CD4-positive, alpha-beta memory T cell (primary cell): ENCODE results near the gene PLXNA2. TPM values are rescaled to one million over a fixed set of nuclear protein-coding genes. Genes with fewer than 3 reads are reported as not detected.

Experiments used
- CTCF ChIA-PET: fragments of 350-600 bp; sonication (Branson Sonifier 250); formaldehyde crosslinking; loops from one replicate; lab custom pipeline; 2021; ENCODE audit warnings: inconsistent platforms; ENCODE audit not compliant: partially characterized antibody; lab: Charles Lee
- POLR2A ChIA-PET: fragments of 350-600 bp; sonication (Branson Sonifier 250); formaldehyde crosslinking; loops from one replicate; lab custom pipeline; 2021; ENCODE audit not compliant: partially characterized antibody; lab: Charles Lee
- DNase-seq, 5 donors: peaks; one replicate each; pipeline versions ENCODE4 v3.0.0 to v3.0.0-alpha.2; 2020 to 2022; ENCODE audit warnings: mixed read lengths in 1 of 5
- H3K27ac ChIP-seq: one replicate; pipeline ENCODE4 v1.7.0; 2013; ENCODE audit warnings: low read depth, low read length
- H3K27me3 ChIP-seq: 2 replicates; pipeline ENCODE4 v1.7.0; 2013; ENCODE audit warnings: mild to moderate bottlenecking, low read length, moderate library complexity; ENCODE audit not compliant: insufficient read depth
- H3K36me3 ChIP-seq: 2 replicates; pipeline ENCODE4 v1.7.0; 2013; ENCODE audit warnings: mild to moderate bottlenecking, low read length, moderate library complexity; ENCODE audit not compliant: insufficient read depth
- H3K4me1 ChIP-seq: 2 replicates; pipeline ENCODE4 v1.7.0; 2013; ENCODE audit warnings: mild to moderate bottlenecking, low read length, moderate library complexity; ENCODE audit not compliant: insufficient read depth
- H3K4me3 ChIP-seq, 2 donors: one replicate each; pipeline ENCODE4 v1.7.0; 2013; ENCODE audit warnings: low read length in 2 of 2, mild to moderate bottlenecking in 1 of 2
- H3K9me3 ChIP-seq, 2 donors: one replicate each; pipeline ENCODE4 v1.7.0; 2013; ENCODE audit warnings: low read length in 2 of 2, control low read depth in 1 of 2; ENCODE audit not compliant: control insufficient read depth in 1 of 2
- H3K27ac Mint-ChIP-seq, 7 donors: one replicate each; pipeline ENCODE4 v1.8.0; 2020 to 2021; ENCODE audit warnings: mixed read lengths in 7 of 7, mild to moderate bottlenecking in 6 of 7, inconsistent platforms in 3 of 7, moderate library complexity in 3 of 7
- H3K27me3 Mint-ChIP-seq, 2 donors: one replicate each; pipeline ENCODE4 v1.8.0; 2020 to 2021; ENCODE audit warnings: mixed read lengths in 2 of 2
- H3K36me3 Mint-ChIP-seq, 2 donors: one replicate each; pipeline ENCODE4 v1.8.0; 2020 to 2021; ENCODE audit warnings: mixed read lengths in 2 of 2, inconsistent platforms in 1 of 2, mild to moderate bottlenecking in 1 of 2
- H3K4me1 Mint-ChIP-seq, 4 donors: one replicate each; pipeline ENCODE4 v1.8.0; 2020 to 2021; ENCODE audit warnings: mixed read lengths in 4 of 4, mild to moderate bottlenecking in 1 of 4
- H3K4me3 Mint-ChIP-seq, 8 donors: one replicate each; pipeline ENCODE4 v1.8.0; 2020 to 2021; ENCODE audit warnings: mixed read lengths in 8 of 8, mild to moderate bottlenecking in 7 of 8, moderate library complexity in 6 of 8, inconsistent platforms in 3 of 8
- H3K9me3 Mint-ChIP-seq, 8 donors: one replicate each; pipeline ENCODE4 v1.8.0; 2020 to 2021; ENCODE audit warnings: mixed read lengths in 8 of 8, mild to moderate bottlenecking in 5 of 8, inconsistent platforms in 3 of 8, moderate library complexity in 1 of 8
- intact Hi-C: fragments of 100-400 bp; cut with micrococcal nuclease; formaldehyde crosslinking; loops from one replicate; pipeline ENCODE4 v1.15.1; 2023
- polyA plus RNA-seq, 2 donors: library from polyadenylated mRNA; unstranded; fragments of 300-500 nt; fragmentation: Illumina TruSeq; gene quantifications; one replicate each; pipeline ENCODE4 v1.2.3, GENCODE V29; 2021
- total RNA-seq, 2 experiments: library from RNA; stranded (reverse); gene quantifications; one replicate each; pipeline ENCODE4 v1.2.3, GENCODE V29; 2021

Gene PLXNA2
- total and polyA plus RNA-seq, 4 experiments from 2014 or later: 0.10 to 4.0 (median 1.8) TPM

DNA sequence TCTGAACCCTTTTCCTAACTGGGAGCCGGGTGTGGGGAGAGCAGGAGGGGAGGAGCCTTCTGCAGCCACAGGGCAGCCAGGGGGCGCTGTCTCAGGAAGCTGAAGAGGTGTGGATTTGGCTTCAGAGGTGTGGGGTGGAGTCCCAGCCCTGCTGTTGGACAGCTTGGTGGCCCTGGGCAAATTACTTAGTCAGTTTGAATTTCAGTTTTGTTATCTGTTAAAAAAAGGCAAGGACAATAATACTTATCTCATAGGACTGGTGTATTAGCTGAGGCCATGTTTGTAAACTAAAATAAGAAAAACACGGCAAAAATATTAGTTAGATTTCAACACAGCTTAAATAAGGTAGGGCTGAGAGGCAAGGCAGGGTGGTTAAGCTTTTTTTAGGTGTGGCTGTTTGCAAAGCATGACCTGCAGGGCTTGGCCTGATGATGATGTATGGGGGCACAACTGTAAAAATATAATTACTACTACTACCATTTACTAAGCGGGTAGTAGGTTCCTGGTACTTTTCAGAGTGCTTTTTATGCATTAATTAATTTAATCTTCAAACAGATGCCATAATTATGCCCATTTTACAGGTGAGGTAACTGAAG lies 111.8 kb downstream of the PLXNA2 start:
- Mint-ChIP-seq H3K27ac (no peak overlapping the region), H3K4me1 (peaks cover 2 to 8% (median 6%) of the 10 kb centered on the region in 4 donors), H3K27me3 (peaks cover 8 to 22% of the 10 kb centered on the region in 2 donors), H3K36me3 (no peaks in the 10 kb centered on the region), H3K9me3 (no peaks in the 10 kb centered on the region), H3K4me3 (peak overlapping the region in 1 of 8 donors; percentile 27)
- H3K27me3 ChIP-seq: no peaks in the 10 kb centered on the region
- H3K27ac ChIP-seq: no peak overlapping the region
- H3K4me1 ChIP-seq: peaks cover 5% of the 10 kb centered on the region
- intact Hi-C loops: loop anchor here (1.0 kb wide), 1 partner anchor 113 kb away; no protein-coding TSS in a partner anchor
- H3K36me3 ChIP-seq: no peaks in the 10 kb centered on the region
- POLR2A ChIA-PET: interaction anchor here (1.5 kb wide), 1 partner anchor 112 kb away, joined by 11 read pairs; the partner anchor contains the start of gene PLXNA2
- no peaks in the 10 kb centered on the region for H3K9me3 ChIP-seq
- no peak overlapping the region for H3K4me3 ChIP-seq
- CTCF ChIA-PET: interaction anchor here (0.7 to 3.2 kb wide), 12 partner anchors 9 to 129 kb away, joined by 3 to 44 read pairs (median 4); partner anchors contain the start of gene PLXNA2
- peak in 4 of 5 donors; percentile 5 to 27 (median 20) for DNase-seq

DNA sequence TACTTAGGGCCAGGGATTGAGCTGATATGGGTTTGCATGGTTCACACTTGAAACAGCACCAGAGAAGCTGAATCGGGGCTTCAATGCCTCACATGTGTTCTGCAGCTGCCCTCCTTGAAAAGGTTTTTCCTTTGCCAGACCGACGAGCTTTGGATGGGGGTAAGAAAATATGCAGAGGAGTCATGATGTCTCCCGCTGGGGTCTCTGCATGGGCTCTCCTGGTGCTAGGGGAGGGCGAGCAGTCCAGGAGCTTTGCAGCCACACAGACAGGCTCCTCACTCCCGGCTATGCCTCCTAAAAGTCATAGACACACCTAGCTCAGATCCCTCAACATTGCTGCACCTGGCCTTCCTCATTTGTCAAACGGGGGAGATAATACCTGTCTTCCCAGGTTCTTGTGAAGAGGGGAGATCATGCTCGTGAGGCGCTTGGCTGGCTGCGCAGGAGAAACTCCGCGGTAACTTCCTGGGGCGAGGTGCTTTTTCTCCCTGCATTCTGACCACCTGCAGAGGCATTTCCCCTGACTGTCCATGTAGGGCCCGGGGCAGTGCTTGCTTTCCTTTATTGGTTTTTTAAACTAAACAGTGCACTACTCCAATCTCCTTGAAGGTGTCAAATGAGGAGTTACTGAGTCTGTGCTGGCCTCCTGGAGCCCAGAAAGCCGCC lies 112.4 kb downstream of the PLXNA2 start:
- POLR2A ChIA-PET: interaction anchor here (1.5 kb wide), 1 partner anchor 113 kb away, joined by 11 read pairs; the partner anchor contains the start of gene PLXNA2

GRCh38 chr1:208129487-208129886 lies 114.7 kb downstream of the PLXNA2 start:
- CTCF ChIA-PET: interaction anchor here (1.2 to 1.6 kb wide), 3 partner anchors 11 to 116 kb away, joined by 3 to 5 read pairs (median 5); no protein-coding TSS in a partner anchor
- no peak overlapping the region for H3K27ac ChIP-seq
- Mint-ChIP-seq H3K27ac (peak overlapping the region in 1 of 7 donors; percentile 54), H3K4me1 (peaks cover 2 to 8% (median 6%) of the 10 kb centered on the region in 4 donors), H3K9me3 (no peaks in the 10 kb centered on the region), H3K27me3 (peaks cover 10 to 22% of the 10 kb centered on the region in 2 donors), H3K4me3 (no peak overlapping the region), H3K36me3 (no peaks in the 10 kb centered on the region)
- POLR2A ChIA-PET: no interaction called here
- H3K4me3 ChIP-seq: no peak overlapping the region
- H3K27me3 ChIP-seq: no peaks in the 10 kb centered on the region
- no peaks in the 10 kb centered on the region for H3K36me3 ChIP-seq
- DNase-seq: no peak
- H3K4me1 ChIP-seq: peaks cover 5% of the 10 kb centered on the region
- intact Hi-C loops: no loop called here
- H3K9me3 ChIP-seq: no peaks in the 10 kb centered on the region

More for the DNA sequence above, 112.4 kb downstream of the PLXNA2 start:
- Histone ChIP-seq H3K36me3 (no peaks in the 10 kb centered on the region), H3K27ac (no peak overlapping the region), H3K27me3 (no peaks in the 10 kb centered on the region), H3K4me3 (no peak overlapping the region), H3K4me1 (peaks cover 5% of the 10 kb centered on the region), H3K9me3 (no peaks in the 10 kb centered on the region)
- Mint-ChIP-seq H3K4me1 (peaks cover 2 to 8% (median 6%) of the 10 kb centered on the region in 4 donors), H3K9me3 (no peaks in the 10 kb centered on the region), H3K36me3 (no peaks in the 10 kb centered on the region), H3K27ac (no peak overlapping the region), H3K27me3 (peaks cover 10 to 22% of the 10 kb centered on the region in 2 donors), H3K4me3 (peak overlapping the region in 1 of 8 donors; percentile 27)
- CTCF ChIA-PET: interaction anchor here (0.7 to 3.2 kb wide), 13 partner anchors 9 to 130 kb away, joined by 3 to 44 read pairs (median 3); partner anchors contain the start of gene PLXNA2
- DNase-seq: no peak
- intact Hi-C loops: loop anchor here (1.0 kb wide), 1 partner anchor 114 kb away; no protein-coding TSS in a partner anchor

DNA sequence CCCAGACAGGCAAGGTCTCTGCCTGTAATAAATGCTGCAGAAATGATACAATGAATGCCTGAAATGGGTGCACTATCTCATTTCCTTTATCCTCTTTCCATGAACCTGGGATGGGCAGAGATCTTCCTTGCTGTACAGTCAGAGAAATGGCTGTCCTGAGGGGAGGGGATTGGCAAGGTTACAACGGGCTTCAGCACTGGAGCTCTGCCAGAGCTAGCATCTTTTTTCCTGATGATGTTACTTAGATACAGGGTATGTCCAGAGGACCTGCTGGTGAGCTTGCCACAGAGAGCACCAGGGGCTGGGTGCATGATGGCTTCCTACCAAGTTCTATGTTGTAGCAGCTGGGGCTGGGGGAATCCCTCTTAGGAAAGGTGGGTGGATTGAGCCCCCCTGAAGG lies 115.1 kb downstream of the PLXNA2 start:
- no peak for DNase-seq
- Mint-ChIP-seq H3K27me3 (peaks cover 10 to 22% of the 10 kb centered on the region in 2 donors), H3K9me3 (no peaks in the 10 kb centered on the region), H3K36me3 (no peaks in the 10 kb centered on the region), H3K27ac (no peak overlapping the region), H3K4me1 (peaks cover 2 to 8% (median 6%) of the 10 kb centered on the region in 4 donors), H3K4me3 (no peak overlapping the region)
- Histone ChIP-seq H3K4me3 (no peak overlapping the region), H3K4me1 (peaks cover 5% of the 10 kb centered on the region), H3K36me3 (no peaks in the 10 kb centered on the region), H3K9me3 (no peaks in the 10 kb centered on the region), H3K27me3 (no peaks in the 10 kb centered on the region), H3K27ac (no peak overlapping the region)
- intact Hi-C loops: no loop called here
- CTCF ChIA-PET: interaction anchor here (1.2 to 1.6 kb wide), 3 partner anchors 10 to 116 kb away, joined by 3 to 5 read pairs (median 5); no protein-coding TSS in a partner anchor
- POLR2A ChIA-PET: no interaction called here

DNA sequence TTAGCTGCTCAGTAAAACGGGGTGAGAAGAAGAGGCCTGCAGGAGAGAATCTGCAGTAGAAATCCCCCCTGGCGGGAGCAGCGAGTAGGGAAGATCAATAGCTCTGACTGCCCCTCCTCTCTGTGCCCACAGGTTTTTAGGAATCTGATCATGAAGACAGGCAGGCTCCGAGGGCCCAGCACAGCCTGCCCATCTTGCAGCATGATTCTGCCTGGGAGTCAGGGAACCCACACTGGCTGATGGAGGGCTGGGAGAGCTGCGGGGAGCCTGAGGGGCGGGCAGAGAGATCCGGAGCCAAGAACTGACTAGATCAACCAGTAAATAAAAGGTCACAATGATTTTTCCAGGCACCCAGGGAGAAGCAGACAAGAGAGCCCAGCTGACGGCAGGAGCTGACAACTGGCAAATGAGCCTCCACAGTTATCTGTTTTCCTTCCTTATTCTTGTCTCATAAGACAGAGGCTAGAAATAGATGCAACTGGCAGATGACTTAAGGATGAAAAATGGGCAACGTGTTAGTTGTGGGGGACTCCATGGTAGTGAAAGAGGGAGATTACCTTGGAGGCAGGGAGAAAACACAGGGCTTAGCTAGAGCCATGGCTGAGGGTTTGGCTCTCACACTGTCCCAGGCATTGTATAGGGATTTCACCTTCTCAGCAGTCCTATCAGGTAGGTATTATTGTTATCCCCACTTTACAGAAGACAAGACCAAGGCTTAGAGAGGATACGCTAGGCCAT lies 116.2 kb downstream of the PLXNA2 start:
- Mint-ChIP-seq H3K27ac (peak overlapping the region in 1 of 7 donors; percentile 17), H3K4me3 (no peak overlapping the region), H3K36me3 (no peaks in the 10 kb centered on the region), H3K4me1 (peaks cover 2 to 8% (median 6%) of the 10 kb centered on the region in 4 donors), H3K9me3 (no peaks in the 10 kb centered on the region), H3K27me3 (peaks cover 10 to 22% of the 10 kb centered on the region in 2 donors)
- H3K36me3 ChIP-seq: no peaks in the 10 kb centered on the region
- no peak for DNase-seq
- H3K4me3 ChIP-seq: no peak overlapping the region
- intact Hi-C loops: no loop called here
- no peak overlapping the region for H3K27ac ChIP-seq
- ChIA-PET CTCF (interaction anchor here (1.6 to 2.1 kb wide), 2 partner anchors 8 to 13 kb away, joined by 3 to 7 read pairs; no protein-coding TSS in a partner anchor), POLR2A (no interaction called here)
- no peaks in the 10 kb centered on the region for H3K27me3 ChIP-seq
- H3K9me3 ChIP-seq: no peaks in the 10 kb centered on the region
- H3K4me1 ChIP-seq: peaks cover 5% of the 10 kb centered on the region

DNA sequence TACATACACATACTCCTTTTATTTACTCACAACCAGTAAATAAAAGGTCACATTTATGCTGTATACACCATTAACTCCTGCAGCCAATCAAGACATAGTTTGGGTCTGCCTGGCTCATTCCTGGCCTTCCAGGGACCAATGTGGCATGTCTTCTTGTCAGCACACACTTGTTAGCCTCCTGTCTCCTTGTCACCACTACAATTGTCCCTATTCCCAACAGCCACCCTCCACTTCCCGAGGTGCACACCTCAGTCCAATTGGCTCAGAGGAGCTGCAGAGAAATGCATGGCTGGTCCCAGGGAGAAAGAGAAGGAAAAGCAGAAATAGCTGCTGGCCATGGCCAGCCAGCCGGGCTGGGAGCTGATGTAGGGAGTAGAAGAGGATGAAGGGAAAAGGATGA lies 116.9 kb downstream of the PLXNA2 start:
- Histone ChIP-seq H3K9me3 (no peaks in the 10 kb centered on the region), H3K36me3 (no peaks in the 10 kb centered on the region), H3K4me3 (no peak overlapping the region), H3K27me3 (no peaks in the 10 kb centered on the region), H3K27ac (no peak overlapping the region), H3K4me1 (peaks cover 5% of the 10 kb centered on the region)
- H3K27ac Mint-ChIP-seq: no peak overlapping the region
- POLR2A ChIA-PET: no interaction called here
- peaks cover 10 to 22% of the 10 kb centered on the region in 2 donors for H3K27me3 Mint-ChIP-seq
- intact Hi-C loops: no loop called here
- peak overlapping the region in 1 of 8 donors; percentile 73 for H3K4me3 Mint-ChIP-seq
- peaks cover 2 to 7% (median 6%) of the 10 kb centered on the region in 4 donors for H3K4me1 Mint-ChIP-seq
- no peaks in the 10 kb centered on the region for H3K36me3 Mint-ChIP-seq
- DNase-seq: no peak
- CTCF ChIA-PET: interaction anchor here (2.1 kb wide), 1 partner anchor 8 kb away, joined by 7 read pairs; no protein-coding TSS in a partner anchor
- no peaks in the 10 kb centered on the region for H3K9me3 Mint-ChIP-seq
